ENCODE data around the gene XRCC3.

Gene XRCC3

GRCh38 chr14:103675957-103676356 lies 39.3 kb downstream of the XRCC3 start:
- Histone ChIP-seq H3K4me3 (ENCODE audit: low read depth, low read length, poor library complexity, severe bottlenecking) (no peak overlapping the region), H3K9ac (ENCODE audit: low read length) (no peak overlapping the region), H3K27me3 (ENCODE audit: insufficient read depth, low read length) (no peaks in the 10 kb centered on the region), H3F3A (ENCODE audit: insufficient read depth, low read length) (peaks cover 5% of the 10 kb centered on the region; the same call in 1 of the 2 replicates), H3K4me1 (ENCODE audit: insufficient read depth, low read length, severe bottlenecking) (peaks cover 15% of the 10 kb centered on the region), H4K20me1 (ENCODE audit: insufficient read depth, low read length) (no peaks in the 10 kb centered on the region), H3K27ac (ENCODE audit: low read depth, low read length, poor library complexity, severe bottlenecking) (no peak overlapping the region), H3K4me2 (ENCODE audit: low read length) (no peak overlapping the region), H3K36me3 (ENCODE audit: insufficient read depth, low read length) (peaks cover 96% of the 10 kb centered on the region), H2AFZ (ENCODE audit: low read length) (no peak overlapping the region), H3K79me2 (ENCODE audit: insufficient read depth, low read length) (no peaks in the 10 kb centered on the region), H3K9me2 (ENCODE audit: low read depth, low read length) (no peaks in the 10 kb centered on the region), H3K9me3 (ENCODE audit: low read length) (no peaks in the 10 kb centered on the region)
- no peak for TF ChIP-seq EZH2 (IDR thresholded peaks at IDR 0.05; ENCODE audit: borderline replicate concordance, low read length)
- TF ChIP-seq CTCF (IDR thresholded peaks at IDR 0.05; ENCODE audit: low read length), result no peak

DNA sequence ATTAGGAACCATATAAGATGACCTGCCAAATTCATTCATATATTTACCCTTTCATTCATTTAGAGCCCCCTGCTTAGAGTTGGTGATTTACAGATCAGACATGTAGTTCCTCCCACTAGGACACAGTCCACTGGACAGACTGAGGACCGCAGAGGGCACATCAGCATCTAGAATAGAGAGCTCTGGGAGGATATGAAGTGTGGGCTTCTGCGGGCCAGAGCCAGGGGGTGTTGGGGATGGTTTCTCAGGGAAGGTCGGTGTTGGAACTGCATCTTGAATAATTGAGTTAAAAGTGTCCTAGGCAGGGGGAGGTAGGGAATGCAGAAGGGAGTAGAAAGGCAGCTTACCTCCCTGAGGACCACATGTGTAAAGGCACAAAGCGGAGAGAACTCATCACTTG lies 43.3 kb downstream of the XRCC3 start:
- Histone ChIP-seq H3F3A (ENCODE audit: insufficient read depth, low read length) (no peaks in the 10 kb centered on the region), H3K79me2 (ENCODE audit: insufficient read depth, low read length) (no peaks in the 10 kb centered on the region)
- TF ChIP-seq CTCF (IDR thresholded peaks at IDR 0.05; ENCODE audit: low read length) (no peak), EZH2 (IDR thresholded peaks at IDR 0.05; ENCODE audit: borderline replicate concordance, low read length) (no peak)

GRCh38 chr14:103669370-103669769 lies 45.9 kb downstream of the XRCC3 start:
- H3K9ac ChIP-seq (ENCODE audit: low read length), result no peak overlapping the region
- H3K4me3 ChIP-seq (ENCODE audit: low read depth, low read length, poor library complexity, severe bottlenecking), result no peak overlapping the region
- H3K9me2 ChIP-seq (ENCODE audit: low read depth, low read length), result no peaks in the 10 kb centered on the region
- H3K36me3 ChIP-seq (ENCODE audit: insufficient read depth, low read length), result peaks cover 93% of the 10 kb centered on the region
- H3K4me1 ChIP-seq (ENCODE audit: insufficient read depth, low read length, severe bottlenecking), result no peaks in the 10 kb centered on the region
- H3K79me2 ChIP-seq (ENCODE audit: insufficient read depth, low read length), result no peaks in the 10 kb centered on the region
- no peaks in the 10 kb centered on the region for H3K27me3 ChIP-seq (ENCODE audit: insufficient read depth, low read length)
- TF ChIP-seq EZH2 (IDR thresholded peaks at IDR 0.05; ENCODE audit: borderline replicate concordance, low read length) (no peak), CTCF (IDR thresholded peaks at IDR 0.05; ENCODE audit: low read length) (no peak)
- H4K20me1 ChIP-seq (ENCODE audit: insufficient read depth, low read length), result no peaks in the 10 kb centered on the region
- no peak overlapping the region for H3K4me2 ChIP-seq (ENCODE audit: low read length)
- no peaks in the 10 kb centered on the region for H3K9me3 ChIP-seq (ENCODE audit: low read length)
- H3K27ac ChIP-seq (ENCODE audit: low read depth, low read length, poor library complexity, severe bottlenecking), result no peak overlapping the region
- H3F3A ChIP-seq (ENCODE audit: insufficient read depth, low read length), result no peaks in the 10 kb centered on the region
- H2AFZ ChIP-seq (ENCODE audit: low read length), result no peak overlapping the region

More for the DNA sequence above, 43.3 kb downstream of the XRCC3 start:
- Histone ChIP-seq H3K36me3 (ENCODE audit: insufficient read depth, low read length) (peaks cover 94% of the 10 kb centered on the region), H3K27me3 (ENCODE audit: insufficient read depth, low read length) (no peaks in the 10 kb centered on the region), H3K9ac (ENCODE audit: low read length) (no peak overlapping the region), H2AFZ (ENCODE audit: low read length) (no peak overlapping the region), H3K9me2 (ENCODE audit: low read depth, low read length) (no peaks in the 10 kb centered on the region), H3K4me2 (ENCODE audit: low read length) (no peak overlapping the region), H3K4me3 (ENCODE audit: low read depth, low read length, poor library complexity, severe bottlenecking) (no peak overlapping the region), H3K4me1 (ENCODE audit: insufficient read depth, low read length, severe bottlenecking) (no peaks in the 10 kb centered on the region), H3K9me3 (ENCODE audit: low read length) (no peaks in the 10 kb centered on the region), H4K20me1 (ENCODE audit: insufficient read depth, low read length) (no peaks in the 10 kb centered on the region), H3K27ac (ENCODE audit: low read depth, low read length, poor library complexity, severe bottlenecking) (no peak overlapping the region)
